ENCODE measurements around the gene COPZ2. TPM values are rescaled to one million over a fixed set of nuclear protein-coding genes. Genes with fewer than 3 reads are reported as not detected.
"Not testable (repeated sequence)": the region's sequence is repeated elsewhere in the genome, so short reads cannot be mapped to it uniquely, and the experiment has no call there.

COPZ2 gene
- polyA plus RNA-seq, 3 donors from 2014 or later, result 38.9 to 64.2 (median 41.3) TPM

- H3K9me3 Mint-ChIP-seq, result no peaks in the 10 kb centered on the region
- peaks cover 0 to 5% (median 2%) of the 10 kb centered on the region in 3 donors for H3K27me3 Mint-ChIP-seq (ENCODE audit: low read depth in 3 of 3)
- H3K27ac Mint-ChIP-seq, result no peak overlapping the region
- H3K4me1 Mint-ChIP-seq, result peaks cover 15 to 24% of the 10 kb centered on the region in 2 donors
- no peak for DNase-seq
- H3K4me3 Mint-ChIP-seq, result no peak overlapping the region
- H3K36me3 Mint-ChIP-seq, result no peaks in the 10 kb centered on the region
These were observed 45.4 kb downstream of the COPZ2 start for GRCh38 chr17:47992216-47992615.

GRCh38 chr17:47990962-47991731 lies 46.5 kb downstream of the COPZ2 start:
- no peak for DNase-seq
- H3K4me3 Mint-ChIP-seq, result no peak overlapping the region
- H3K9me3 Mint-ChIP-seq, result no peaks in the 10 kb centered on the region
- H3K36me3 Mint-ChIP-seq, result no peaks in the 10 kb centered on the region
- H3K27me3 Mint-ChIP-seq (ENCODE audit: low read depth in 3 of 3), result peaks cover 0 to 5% (median 2%) of the 10 kb centered on the region in 3 donors
- H3K4me1 Mint-ChIP-seq, result peaks cover 15 to 24% of the 10 kb centered on the region in 2 donors
- H3K27ac Mint-ChIP-seq, result no peak overlapping the region

GRCh38 chr17:47989700-47990099 lies 47.9 kb downstream of the COPZ2 start:
- Mint-ChIP-seq H3K9me3 (no peaks in the 10 kb centered on the region), H3K27me3 (ENCODE audit: low read depth in 3 of 3) (peaks cover 2 to 3% (median 3%) of the 10 kb centered on the region in 3 donors), H3K4me3 (no peak overlapping the region), H3K36me3 (peaks cover 0 to 4% (median 4%) of the 10 kb centered on the region in 3 donors), H3K27ac (no peak overlapping the region), H3K4me1 (peaks cover 15 to 24% of the 10 kb centered on the region in 2 donors)
- DNase-seq, result no peak

GRCh38 chr17:47989159-47989558 lies 48.4 kb downstream of the COPZ2 start:
- Mint-ChIP-seq H3K4me1 (peaks cover 15 to 24% of the 10 kb centered on the region in 2 donors), H3K4me3 (peak overlapping the region in 3 of 5 donors; percentile 10 to 37 (median 30))

DNA sequence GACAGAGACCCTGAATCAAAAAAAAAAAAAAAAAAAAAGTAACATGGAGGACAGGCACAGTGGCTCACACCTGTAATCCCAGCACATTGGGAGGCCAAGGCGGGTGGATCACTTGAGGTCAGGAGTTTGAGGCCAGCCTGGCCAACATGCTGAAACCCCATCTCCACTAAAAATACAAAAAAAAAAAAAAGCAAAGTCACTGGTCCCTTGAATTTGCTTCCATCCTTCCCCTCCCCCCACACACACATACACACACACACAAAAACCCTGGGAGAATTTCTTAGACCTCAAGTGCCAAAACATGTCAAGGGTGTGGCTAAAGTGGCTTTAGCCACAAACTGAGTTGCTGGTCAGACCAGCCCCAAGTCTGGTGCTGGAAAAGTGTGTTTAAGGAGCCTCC lies 49.2 kb downstream of the COPZ2 start:
- H3K9me3 Mint-ChIP-seq; H3K27me3 Mint-ChIP-seq (ENCODE audit: low read depth in 3 of 3); DNase-seq: not testable (repeated sequence)
- peak overlapping the region in 3 of 5 donors; percentile 18 to 30 (median 30) for H3K4me3 Mint-ChIP-seq
- peaks cover 5 to 11% (median 9%) of the 10 kb centered on the region in 3 donors for H3K36me3 Mint-ChIP-seq
- peak overlapping the region in 1 of 6 donors; percentile 40 for H3K27ac Mint-ChIP-seq
- H3K4me1 Mint-ChIP-seq, result peaks cover 18 to 24% of the 10 kb centered on the region in 2 donors

More at GRCh38 chr17:47989159-47989558, 48.4 kb downstream of the COPZ2 start:
- Mint-ChIP-seq H3K27me3 (ENCODE audit: low read depth in 3 of 3) (peaks cover 2 to 3% (median 3%) of the 10 kb centered on the region in 3 donors), H3K36me3 (peaks cover 0 to 4% (median 4%) of the 10 kb centered on the region in 3 donors), H3K27ac (no peak overlapping the region), H3K9me3 (no peaks in the 10 kb centered on the region)
- DNase-seq, result no peak

DNA sequence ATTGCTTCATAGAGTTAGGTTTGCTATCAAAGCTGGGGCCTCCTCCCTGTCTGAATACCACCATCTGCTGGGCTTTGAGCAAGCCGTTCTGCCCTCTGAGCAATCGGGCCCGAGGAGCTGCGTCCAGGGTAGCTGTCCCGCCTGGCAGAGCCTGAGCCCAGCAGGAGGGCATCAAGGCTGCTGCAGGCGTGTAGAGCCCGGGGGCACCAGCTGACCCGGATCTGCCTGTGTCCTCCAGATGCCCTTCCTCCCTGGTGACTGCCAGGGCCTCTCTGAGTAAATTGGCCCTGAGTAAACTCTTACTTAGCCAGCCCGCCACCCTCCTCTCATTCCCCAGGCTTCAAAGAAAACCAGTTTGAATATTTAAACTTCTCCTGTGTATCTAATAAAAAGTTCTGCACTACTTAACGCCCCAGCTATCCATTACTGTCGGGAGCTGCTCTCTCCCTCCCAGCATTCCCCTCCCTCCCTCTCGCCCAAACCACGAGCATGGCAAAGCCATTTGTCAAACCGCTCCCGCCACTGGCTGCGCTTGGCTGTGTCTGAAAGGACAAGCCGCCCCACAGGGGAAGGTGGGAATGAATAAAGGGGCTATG lies 50.3 kb downstream of the COPZ2 start:
- peaks cover 25 to 30% of the 10 kb centered on the region in 2 donors for H3K4me1 Mint-ChIP-seq
- peaks cover 3% of the 10 kb centered on the region in 3 donors for H3K27me3 Mint-ChIP-seq (ENCODE audit: low read depth in 3 of 3)
- peaks cover 8 to 18% (median 9%) of the 10 kb centered on the region in 3 donors for H3K36me3 Mint-ChIP-seq
- no peak for DNase-seq
- H3K27ac Mint-ChIP-seq, result no peak overlapping the region
- H3K4me3 Mint-ChIP-seq, result no peak overlapping the region
- H3K9me3 Mint-ChIP-seq, result no peaks in the 10 kb centered on the region

DNA sequence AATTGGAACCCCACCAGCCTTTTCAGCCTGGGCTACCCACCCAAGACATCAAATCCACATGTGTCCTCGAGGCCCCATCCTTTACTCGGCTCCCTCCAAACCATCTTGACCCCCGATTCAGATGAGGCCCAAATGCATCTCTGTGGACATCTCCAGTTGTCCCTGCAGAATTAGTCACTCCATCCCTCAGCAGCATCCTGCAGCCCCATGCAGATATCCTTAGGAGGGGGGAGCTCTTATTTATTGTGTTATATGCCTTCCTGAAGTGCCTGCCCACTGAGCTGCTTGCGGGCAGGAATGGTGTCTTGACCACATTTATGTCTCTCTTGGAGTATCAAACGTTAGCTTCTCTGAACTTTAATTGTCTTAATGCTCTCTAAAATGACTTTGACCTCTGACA lies 51.1 kb downstream of the COPZ2 start:
- DNase-seq, result no peak

GRCh38 chr17:47983492-47984223 lies 53.9 kb downstream of the COPZ2 start:
- H3K27ac Mint-ChIP-seq, result no peak overlapping the region
- DNase-seq, result no peak

More for the DNA sequence above, 51.1 kb downstream of the COPZ2 start:
- peaks cover 3% of the 10 kb centered on the region in 3 donors for H3K27me3 Mint-ChIP-seq (ENCODE audit: low read depth in 3 of 3)
- peaks cover 8 to 20% (median 9%) of the 10 kb centered on the region in 3 donors for H3K36me3 Mint-ChIP-seq
- no peak overlapping the region for H3K4me3 Mint-ChIP-seq
- no peak overlapping the region for H3K27ac Mint-ChIP-seq
- H3K4me1 Mint-ChIP-seq, result peaks cover 33 to 36% of the 10 kb centered on the region in 2 donors
- no peaks in the 10 kb centered on the region for H3K9me3 Mint-ChIP-seq

GRCh38 chr17:47982645-47983390 lies 54.8 kb downstream of the COPZ2 start:
- H3K4me1 Mint-ChIP-seq, result peaks cover 28 to 31% of the 10 kb centered on the region in 2 donors
- peaks cover 0 to 3% (median 2%) of the 10 kb centered on the region in 3 donors for H3K27me3 Mint-ChIP-seq (ENCODE audit: low read depth in 3 of 3)
- peaks cover 15 to 41% (median 26%) of the 10 kb centered on the region in 3 donors for H3K36me3 Mint-ChIP-seq
- peak overlapping the region in 1 of 6 donors; percentile 56 for H3K27ac Mint-ChIP-seq
- peak overlapping the region in 2 of 5 donors; percentile 53 to 62 for H3K4me3 Mint-ChIP-seq
- no peak for DNase-seq
- no peaks in the 10 kb centered on the region for H3K9me3 Mint-ChIP-seq

More at GRCh38 chr17:47983492-47984223, 53.9 kb downstream of the COPZ2 start:
- peak overlapping the region in 1 of 5 donors; percentile 25 for H3K4me3 Mint-ChIP-seq
- H3K27me3 Mint-ChIP-seq (ENCODE audit: low read depth in 3 of 3), result peaks cover 2 to 3% (median 2%) of the 10 kb centered on the region in 3 donors
- H3K4me1 Mint-ChIP-seq, result peaks cover 33 to 35% of the 10 kb centered on the region in 2 donors
- no peaks in the 10 kb centered on the region for H3K9me3 Mint-ChIP-seq
- peaks cover 15 to 40% (median 26%) of the 10 kb centered on the region in 3 donors for H3K36me3 Mint-ChIP-seq

DNA sequence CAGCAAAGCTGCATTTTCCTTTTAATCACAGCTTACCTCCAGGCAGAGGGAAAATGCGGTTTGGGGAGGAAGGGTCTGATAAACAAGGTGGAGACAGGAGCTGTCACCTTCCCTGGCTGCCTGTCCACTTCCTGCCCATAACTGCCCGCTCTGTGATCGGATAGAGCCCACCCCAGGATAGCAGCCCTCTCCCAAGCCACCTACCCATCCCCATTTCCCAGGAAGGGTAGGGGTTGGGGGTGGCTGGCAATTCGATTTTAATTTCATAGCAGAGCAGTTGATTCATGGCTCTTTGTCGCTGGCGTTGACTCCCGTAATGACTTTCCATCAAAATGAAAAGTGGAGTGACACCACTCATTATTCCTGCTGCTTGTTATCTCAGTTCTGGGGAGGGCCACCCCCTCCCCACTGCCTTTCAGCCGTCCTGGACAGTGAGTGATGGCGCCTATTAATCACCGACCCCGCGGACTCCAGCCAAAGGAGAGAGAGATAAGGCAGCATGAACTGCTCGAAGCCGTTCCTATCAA lies 55.4 kb downstream of the COPZ2 start:
- H3K27ac Mint-ChIP-seq, result no peak overlapping the region

DNA sequence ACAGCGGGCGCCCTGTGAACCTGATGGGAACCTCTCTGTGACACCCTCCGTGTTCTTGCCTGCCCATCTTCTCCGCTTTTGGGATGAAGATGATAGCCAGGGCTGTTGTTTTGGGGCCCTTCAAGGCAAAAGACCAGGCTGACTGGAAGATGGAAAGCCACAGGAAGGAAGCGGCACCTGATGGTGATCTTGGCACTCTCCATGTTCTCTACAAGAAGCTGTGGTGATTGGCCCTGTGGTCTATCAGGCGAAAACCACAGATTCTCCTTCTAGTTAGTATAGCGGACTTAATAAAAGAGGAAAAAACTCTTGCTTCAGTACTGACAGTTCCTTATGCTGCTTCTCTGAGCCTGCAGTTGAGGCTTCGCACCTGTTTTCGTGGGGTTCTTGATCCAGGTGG lies 56.1 kb downstream of the COPZ2 start:
- H3K27me3 Mint-ChIP-seq (ENCODE audit: low read depth in 3 of 3), result peaks cover 0 to 3% (median 2%) of the 10 kb centered on the region in 3 donors
- H3K27ac Mint-ChIP-seq, result peak overlapping the region in 2 of 6 donors; percentile 7 to 19
- peak overlapping the region in 4 of 5 donors; percentile 19 to 61 (median 49) for H3K4me3 Mint-ChIP-seq

More for the DNA sequence above, 55.4 kb downstream of the COPZ2 start:
- Mint-ChIP-seq H3K36me3 (peaks cover 19 to 47% (median 32%) of the 10 kb centered on the region in 3 donors), H3K4me1 (peaks cover 25 to 31% of the 10 kb centered on the region in 2 donors), H3K9me3 (no peaks in the 10 kb centered on the region), H3K4me3 (peak overlapping the region in 1 of 5 donors; percentile 53), H3K27me3 (ENCODE audit: low read depth in 3 of 3) (peaks cover 0 to 3% (median 2%) of the 10 kb centered on the region in 3 donors)
- DNase-seq, result no peak

GRCh38 chr17:47980541-47980940 lies 57.1 kb downstream of the COPZ2 start:
- peaks cover 25 to 31% of the 10 kb centered on the region in 2 donors for H3K4me1 Mint-ChIP-seq
- H3K9me3 Mint-ChIP-seq, result no peaks in the 10 kb centered on the region
- no peak for DNase-seq
- H3K27ac Mint-ChIP-seq, result peak overlapping the region in 1 of 6 donors; percentile 26
- H3K4me3 Mint-ChIP-seq, result no peak overlapping the region
- H3K36me3 Mint-ChIP-seq, result peaks cover 26 to 57% (median 36%) of the 10 kb centered on the region in 3 donors
- peaks cover 0 to 2% (median 0%) of the 10 kb centered on the region in 3 donors for H3K27me3 Mint-ChIP-seq (ENCODE audit: low read depth in 3 of 3)

More for the DNA sequence above, 56.1 kb downstream of the COPZ2 start:
- peak in 2 of 3 donors; percentile 17 to 20 for DNase-seq
- Mint-ChIP-seq H3K4me1 (peaks cover 25 to 31% of the 10 kb centered on the region in 2 donors), H3K9me3 (no peaks in the 10 kb centered on the region), H3K36me3 (peaks cover 23 to 52% (median 36%) of the 10 kb centered on the region in 3 donors)
